KMS-11 (cell line): Measurements from ENCODE around the gene SORCS2.

Source experiments
- H2AFZ ChIP-seq: fragments of 200-600 bp; sonication (generic); 2 replicates; pipeline ENCODE4 v1.6.1; 2016; ENCODE audit warnings: antibody characterized with exemption, mixed run types, low read depth
- H3K27ac ChIP-seq: fragments of 200-600 bp; sonication (generic); 2 replicates; pipeline ENCODE4 v1.6.1; 2016; ENCODE audit warnings: mild to moderate bottlenecking, mixed run types
- H3K27me3 ChIP-seq: fragments of 200-600 bp; sonication (generic); 2 replicates; pipeline ENCODE4 v1.6.1; 2017; ENCODE audit warnings: mild to moderate bottlenecking, low read depth, mixed run types, moderate library complexity; ENCODE audit not compliant: insufficient read depth
- H3K36me3 ChIP-seq: fragments of 200-600 bp; sonication (generic); 2 replicates; pipeline ENCODE4 v1.6.1; 2017; ENCODE audit warnings: mild to moderate bottlenecking, mixed run types; ENCODE audit not compliant: insufficient read depth
- H3K4me1 ChIP-seq: fragments of 200-600 bp; sonication (generic); 2 replicates; pipeline ENCODE4 v1.6.1; 2016; ENCODE audit warnings: mild to moderate bottlenecking, low read depth, mixed run types; ENCODE audit not compliant: poor library complexity, severe bottlenecking
- H3K4me2 ChIP-seq: fragments of 200-600 bp; sonication (generic); 2 replicates; pipeline ENCODE4 v1.7.0; 2016; ENCODE audit warnings: mild to moderate bottlenecking, mixed run types
- H3K4me3 ChIP-seq: fragments of 200-600 bp; sonication (generic); IDR thresholded peaks from 2 replicates; pipeline ENCODE4 v1.6.1; 2017; ENCODE audit warnings: low read depth, low read length, mixed read lengths; ENCODE audit not compliant: insufficient read depth
- H3K79me2 ChIP-seq: fragments of 200-600 bp; sonication (generic); 2 replicates; pipeline ENCODE4 v1.6.1; 2016; ENCODE audit warnings: low read depth, mixed run types; ENCODE audit not compliant: insufficient read depth
- H3K9ac ChIP-seq: fragments of 200-600 bp; sonication (generic); 2 replicates; pipeline ENCODE4 v1.6.1; 2016; ENCODE audit warnings: mild to moderate bottlenecking, mixed run types
- H4K20me1 ChIP-seq: fragments of 200-600 bp; sonication (generic); 2 replicates; pipeline ENCODE4 v1.6.1; 2016; ENCODE audit warnings: mild to moderate bottlenecking, mixed run types; ENCODE audit not compliant: insufficient read depth
- CTCF ChIP-seq: fragments of 200-600 bp; sonication (generic); conservative IDR thresholded peaks from 2 replicates; pipeline ENCODE4 v1.6.1; 2017; ENCODE audit warnings: low read depth, mild to moderate bottlenecking, antibody characterized with exemption, low read length, moderate library complexity, mixed read lengths

Gene SORCS2

GRCh38 chr4:7313347-7313811, 121.0 kb downstream of the SORCS2 start:
- no peak for TF ChIP-seq CTCF
- H2AFZ ChIP-seq, result no peak overlapping the region
- peaks cover 9% of the 10 kb centered on the region; the same call in 1 of the 2 replicates for H3K27me3 ChIP-seq
- H3K9ac ChIP-seq, result no peak overlapping the region
- H3K4me2 ChIP-seq, result no peak overlapping the region
- no peaks in the 10 kb centered on the region for H4K20me1 ChIP-seq
- no peak overlapping the region for H3K27ac ChIP-seq
- no peaks in the 10 kb centered on the region for H3K4me1 ChIP-seq
- no peak overlapping the region for H3K4me3 ChIP-seq
- H3K36me3 ChIP-seq, result no peaks in the 10 kb centered on the region
- no peaks in the 10 kb centered on the region for H3K79me2 ChIP-seq

DNA sequence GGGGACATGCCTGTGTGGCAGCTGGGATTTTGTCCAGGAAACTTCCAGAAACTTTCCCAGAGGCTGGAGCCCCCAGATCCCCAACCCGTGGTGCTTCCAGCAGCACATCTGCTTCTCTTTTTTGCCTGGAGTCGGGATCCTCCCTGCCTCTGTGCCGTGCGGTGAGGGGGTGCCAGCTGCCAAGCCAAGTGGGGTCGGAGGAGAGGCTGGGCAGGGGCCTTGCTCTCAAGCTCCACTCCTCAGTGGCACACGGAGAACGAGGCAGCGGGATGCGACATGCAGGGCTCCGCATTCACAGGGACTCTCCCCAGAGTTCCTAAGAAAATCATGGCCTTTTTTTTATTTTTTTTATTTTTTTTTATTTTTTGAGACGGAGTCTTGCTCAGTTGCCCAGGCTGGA, 121.7 kb downstream of the SORCS2 start:
- Histone ChIP-seq H2AFZ (no peak overlapping the region), H3K9ac (no peak overlapping the region), H3K4me1 (no peaks in the 10 kb centered on the region), H3K36me3 (no peaks in the 10 kb centered on the region), H3K4me2 (no peak overlapping the region), H3K27ac (no peak overlapping the region), H3K4me3 (no peak overlapping the region), H4K20me1 (no peaks in the 10 kb centered on the region), H3K79me2 (no peaks in the 10 kb centered on the region), H3K27me3 (peaks cover 9% of the 10 kb centered on the region; the same call in 1 of the 2 replicates)
- TF ChIP-seq CTCF, result no peak

GRCh38 chr4:7315286-7315685, 122.9 kb downstream of the SORCS2 start:
- Histone ChIP-seq H3K4me1 (no peaks in the 10 kb centered on the region), H3K27me3 (peaks cover 9% of the 10 kb centered on the region; the same call in 1 of the 2 replicates), H3K4me3 (no peak overlapping the region), H3K27ac (no peak overlapping the region), H4K20me1 (no peaks in the 10 kb centered on the region), H3K79me2 (no peaks in the 10 kb centered on the region), H2AFZ (no peak overlapping the region), H3K9ac (no peak overlapping the region), H3K36me3 (no peaks in the 10 kb centered on the region), H3K4me2 (no peak overlapping the region)
- TF ChIP-seq CTCF, result no peak

GRCh38 chr4:7315935-7316334, 123.6 kb downstream of the SORCS2 start:
- no peak overlapping the region for H2AFZ ChIP-seq
- H3K36me3 ChIP-seq, result no peaks in the 10 kb centered on the region
- no peak overlapping the region for H3K4me3 ChIP-seq
- H3K4me1 ChIP-seq, result no peaks in the 10 kb centered on the region
- no peak overlapping the region for H3K9ac ChIP-seq
- no peaks in the 10 kb centered on the region for H3K79me2 ChIP-seq
- H3K4me2 ChIP-seq, result no peak overlapping the region
- H3K27ac ChIP-seq, result no peak overlapping the region
- no peak for TF ChIP-seq CTCF
- peaks cover 5% of the 10 kb centered on the region; the same call in 1 of the 2 replicates for H3K27me3 ChIP-seq
- H4K20me1 ChIP-seq, result no peaks in the 10 kb centered on the region

GRCh38 chr4:7319024-7319423, 126.7 kb downstream of the SORCS2 start:
- no peak overlapping the region for H3K4me3 ChIP-seq
- H3K9ac ChIP-seq, result no peak overlapping the region

More at GRCh38 chr4:7319024-7319423, 126.7 kb downstream of the SORCS2 start:
- Histone ChIP-seq H2AFZ (no peak overlapping the region), H4K20me1 (no peaks in the 10 kb centered on the region), H3K27ac (no peak overlapping the region), H3K4me1 (no peaks in the 10 kb centered on the region), H3K27me3 (no peaks in the 10 kb centered on the region), H3K4me2 (no peak overlapping the region), H3K79me2 (no peaks in the 10 kb centered on the region), H3K36me3 (no peaks in the 10 kb centered on the region)
- no peak for TF ChIP-seq CTCF
